Frontal cortex (tissue), 4 donors: Measurements from ENCODE around the gene AFF2. TPM values are rescaled to one million over a fixed set of nuclear protein-coding genes. Genes with fewer than 3 reads are reported as not detected.
"Not testable (repeated sequence)": the region's sequence is repeated elsewhere in the genome, so short reads cannot be mapped to it uniquely, and the experiment has no call there.

Experiments used
- DNase-seq, 2 donors: peaks; one replicate each; pipeline ENCODE4 v3.0.0; 2012; ENCODE audit warnings: low spot score in 2 of 2
- FAIRE-seq: peaks from 2 replicates; lab custom pipeline; 2012; peaks lifted over from hg19 to GRCh38; lab: Jason Lieb, UNC
- total RNA-seq: library from RNA; depleted of rRNA; stranded (reverse); fragments of >200 nt; gene quantifications from one replicate; pipeline ENCODE4 v1.2.3, GENCODE V29; 2014
- donor health status: control.
- donor health status: control.
- donor health status: control.

AFF2 gene
- total RNA-seq, 1 donor from 2014 or later, result 313 TPM

GRCh38 chrX:148893395-148893794 is 393.0 kb downstream of the AFF2 start:
- DNase-seq (no peak), FAIRE-seq (no peak)

GRCh38 chrX:148902581-148902980 is 402.2 kb downstream of the AFF2 start:
- no peak for DNase-seq
- no peak for FAIRE-seq

GRCh38 chrX:148903176-148903575 is 402.8 kb downstream of the AFF2 start:
- DNase-seq (no peak), FAIRE-seq (no peak)

GRCh38 chrX:148904421-148905111 is 404.1 kb downstream of the AFF2 start:
- FAIRE-seq (no peak), DNase-seq (no peak)

GRCh38 chrX:148905400-148905799 is 405.0 kb downstream of the AFF2 start:
- no peak for FAIRE-seq
- DNase-seq, result no peak

GRCh38 chrX:148906628-148907027 is 406.2 kb downstream of the AFF2 start:
- FAIRE-seq, DNase-seq: not testable (repeated sequence)

GRCh38 chrX:148909758-148910157 is 409.3 kb downstream of the AFF2 start:
- DNase-seq (no peak), FAIRE-seq (no peak)

- FAIRE-seq, result no peak
- no peak for DNase-seq
Observed at GRCh38 chrX:148913971-148914370, 413.6 kb downstream of the AFF2 start.

- DNase-seq, result no peak
Observed at GRCh38 chrX:148914783-148915182, 414.4 kb downstream of the AFF2 start.

GRCh38 chrX:148915474-148915873 is 415.1 kb downstream of the AFF2 start:
- DNase-seq (no peak), FAIRE-seq (no peak)

More at GRCh38 chrX:148914783-148915182, 414.4 kb downstream of the AFF2 start:
- no peak for FAIRE-seq

GRCh38 chrX:148917441-148917840 is 417.0 kb downstream of the AFF2 start:
- FAIRE-seq (no peak), DNase-seq (no peak)

GRCh38 chrX:148923631-148924030 is 423.2 kb downstream of the AFF2 start:
- FAIRE-seq, result no peak
- DNase-seq, result no peak

- DNase-seq (no peak), FAIRE-seq (no peak)
Observed at GRCh38 chrX:148926371-148926770, 426.0 kb downstream of the AFF2 start.

- FAIRE-seq (no peak), DNase-seq (no peak)
Observed at GRCh38 chrX:148928811-148929210, 428.4 kb downstream of the AFF2 start.

- DNase-seq (no peak), FAIRE-seq (no peak)
Observed at GRCh38 chrX:148929686-148930085, 429.3 kb downstream of the AFF2 start.

- FAIRE-seq (no peak), DNase-seq (no peak)
Observed at GRCh38 chrX:148930206-148930729, 429.9 kb downstream of the AFF2 start.

- DNase-seq (no peak), FAIRE-seq (no peak)
Observed at GRCh38 chrX:148933881-148934280, 433.5 kb downstream of the AFF2 start.

- DNase-seq (no peak), FAIRE-seq (no peak)
Observed at GRCh38 chrX:148938348-148938747, 437.9 kb downstream of the AFF2 start.

- DNase-seq, result no peak
- FAIRE-seq, result no peak
Observed at GRCh38 chrX:148940411-148940996, 440.1 kb downstream of the AFF2 start.

GRCh38 chrX:148942754-148943153 is 442.3 kb downstream of the AFF2 start:
- FAIRE-seq, result no peak

GRCh38 chrX:148947399-148947975 is 447.1 kb downstream of the AFF2 start:
- DNase-seq (no peak), FAIRE-seq (no peak)

More at GRCh38 chrX:148942754-148943153, 442.3 kb downstream of the AFF2 start:
- DNase-seq, result no peak
